ENCODE data around the gene SYT6. TPM values are rescaled to one million over a fixed set of nuclear protein-coding genes. Genes with fewer than 3 reads are reported as not detected.

SYT6 gene
- total RNA-seq, 1 experiment from 2014 or later, result 77.2 TPM

GRCh38 chr1:114126261-114127095 is 27.2 kb downstream of the SYT6 start:
- no peak overlapping the region for H3K4ac ChIP-seq (ENCODE audit: low read depth, low read length)
- H3K27ac Mint-ChIP-seq, result peak overlapping the region in 2 of 3 experiments; percentile 65 to 91; a peak in 4 of 7 replicates

More at GRCh38 chr1:114126261-114127095, 27.2 kb downstream of the SYT6 start:
- Mint-ChIP-seq H3K4me3 (no peak overlapping the region), H3K36me3 (ENCODE audit: insufficient read depth in 1 of 3, low read depth in 3 of 3) (peaks cover 54 to 97% (median 91%) of the 10 kb centered on the region in 3 experiments), H3K27me3 (ENCODE audit: low read depth) (no peaks in the 10 kb centered on the region; the same call in 1 of the 2 replicates), H3K4me1 (peaks cover 39 to 42% of the 10 kb centered on the region in 2 experiments), H3K9me3 (no peaks in the 10 kb centered on the region)
- Histone ChIP-seq H3K4me2 (ENCODE audit: insufficient read depth, insufficient read length, low read length) (no peak overlapping the region), H3K79me2 (ENCODE audit: insufficient read depth, low read length) (no peaks in the 10 kb centered on the region), H3K14ac (ENCODE audit: insufficient read depth, low read length) (no peak overlapping the region), H2BK12ac (ENCODE audit: insufficient read length, low read depth, low read length) (no peak overlapping the region), H3K27me3 (ENCODE audit: insufficient read depth, low read length) (no peaks in the 10 kb centered on the region), H2BK120ac (ENCODE audit: low read depth, low read length, poor library complexity, severe bottlenecking) (no peak overlapping the region), H4K20me1 (ENCODE audit: control insufficient read depth, insufficient read depth, insufficient read length) (peaks cover 4% of the 10 kb centered on the region), H2BK5ac (ENCODE audit: insufficient read length, low read length) (no peak overlapping the region), H4K91ac (ENCODE audit: insufficient read length, low read depth, low read length) (no peak overlapping the region), H3K27ac (ENCODE audit: insufficient read length, low read depth, low read length) (no peak overlapping the region), H3K9ac (ENCODE audit: extremely low read depth, insufficient read length, low read length) (no peak overlapping the region), H3K79me1 (ENCODE audit: insufficient read depth, low read depth, low read length, poor library complexity, severe bottlenecking) (peaks cover 2% of the 10 kb centered on the region), H3T11ph (ENCODE audit: low read length) (no peak overlapping the region), H2AK5ac (ENCODE audit: insufficient read length, low read length) (no peak overlapping the region), H3K9me3 (ENCODE audit: control insufficient read depth, low read depth, low read length) (no peaks in the 10 kb centered on the region), H3K4me1 (ENCODE audit: insufficient read depth, low read length) (peaks cover 3% of the 10 kb centered on the region; the same call in 1 of the 2 replicates), H3K23ac (ENCODE audit: insufficient read length, low read depth, low read length) (no peak overlapping the region), H3K56ac (ENCODE audit: insufficient read length, low read depth, low read length) (no peak overlapping the region), H3K18ac (ENCODE audit: insufficient read length, low read depth, low read length) (no peak overlapping the region), H4K8ac (replicated peaks; ENCODE audit: insufficient read length, low read depth, low read length) (no peak overlapping the region), H2BK15ac (ENCODE audit: low read depth, low read length) (no peak overlapping the region), H3K23me2 (ENCODE audit: insufficient read length, low read depth, low read length, poor library complexity, severe bottlenecking) (no peaks in the 10 kb centered on the region), H2BK20ac (ENCODE audit: low read depth, low read length, poor library complexity, severe bottlenecking) (no peak overlapping the region), H2AFZ (ENCODE audit: low read length) (no peak overlapping the region), H4K5ac (ENCODE audit: insufficient read length, low read depth, low read length) (no peak overlapping the region)
- TF ChIP-seq CTCF (conservative IDR thresholded peaks at IDR 0.05), result no peak
- no CpG with 5 or more reads among the region's 10 CpGs for WGBS (ENCODE audit: extremely low coverage, insufficient read length, low lambda C conversion rate)
- no peak for DNase-seq
